Medulla oblongata (tissue), 1 donor: ENCODE measurements around the gene GPR55.

ENCODE experiments used
- DNase-seq: peaks from one replicate; pipeline ENCODE4 v3.0.0-alpha.2; 2015; ENCODE audit errors: extremely low spot score

GPR55 gene

DNA sequence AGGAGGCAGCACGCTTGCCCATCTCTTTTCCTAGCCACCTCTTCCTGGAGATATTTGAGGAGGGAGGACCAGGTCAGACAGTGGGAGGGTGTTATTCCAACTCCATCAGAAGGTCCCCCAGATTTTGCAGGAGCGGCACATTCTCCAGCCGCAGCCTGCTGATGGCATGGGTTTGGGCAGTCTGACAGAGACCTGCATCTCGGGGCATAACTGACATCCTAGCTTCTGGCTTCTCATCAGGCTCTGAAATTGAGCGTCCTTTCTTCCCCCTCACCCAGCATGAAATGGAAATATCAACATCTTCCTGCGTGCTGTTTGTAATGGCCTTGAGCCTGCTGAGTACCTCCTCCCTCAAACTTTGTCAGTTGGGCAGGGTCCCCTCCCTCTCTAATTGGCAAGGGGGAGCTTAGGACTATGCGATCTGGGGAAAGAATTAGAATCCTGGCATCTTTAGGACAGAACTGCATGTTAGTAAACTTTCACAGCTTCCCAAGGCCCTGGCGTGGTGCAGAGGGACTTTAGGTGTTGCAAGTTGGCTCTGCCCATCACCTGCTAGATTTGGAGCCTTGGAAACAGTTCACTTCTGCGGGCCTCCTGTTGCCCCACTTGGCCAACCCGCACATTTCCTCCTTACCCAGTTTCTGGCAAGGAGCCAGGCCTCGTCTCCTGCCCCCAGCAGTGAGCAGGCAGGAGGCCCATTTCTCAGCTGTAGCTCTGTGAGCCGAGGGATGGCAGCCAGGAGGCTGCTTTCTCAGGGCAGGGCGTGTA lies 58.1 kb downstream of the GPR55 start:
- peak; percentile 88 for DNase-seq

DNA sequence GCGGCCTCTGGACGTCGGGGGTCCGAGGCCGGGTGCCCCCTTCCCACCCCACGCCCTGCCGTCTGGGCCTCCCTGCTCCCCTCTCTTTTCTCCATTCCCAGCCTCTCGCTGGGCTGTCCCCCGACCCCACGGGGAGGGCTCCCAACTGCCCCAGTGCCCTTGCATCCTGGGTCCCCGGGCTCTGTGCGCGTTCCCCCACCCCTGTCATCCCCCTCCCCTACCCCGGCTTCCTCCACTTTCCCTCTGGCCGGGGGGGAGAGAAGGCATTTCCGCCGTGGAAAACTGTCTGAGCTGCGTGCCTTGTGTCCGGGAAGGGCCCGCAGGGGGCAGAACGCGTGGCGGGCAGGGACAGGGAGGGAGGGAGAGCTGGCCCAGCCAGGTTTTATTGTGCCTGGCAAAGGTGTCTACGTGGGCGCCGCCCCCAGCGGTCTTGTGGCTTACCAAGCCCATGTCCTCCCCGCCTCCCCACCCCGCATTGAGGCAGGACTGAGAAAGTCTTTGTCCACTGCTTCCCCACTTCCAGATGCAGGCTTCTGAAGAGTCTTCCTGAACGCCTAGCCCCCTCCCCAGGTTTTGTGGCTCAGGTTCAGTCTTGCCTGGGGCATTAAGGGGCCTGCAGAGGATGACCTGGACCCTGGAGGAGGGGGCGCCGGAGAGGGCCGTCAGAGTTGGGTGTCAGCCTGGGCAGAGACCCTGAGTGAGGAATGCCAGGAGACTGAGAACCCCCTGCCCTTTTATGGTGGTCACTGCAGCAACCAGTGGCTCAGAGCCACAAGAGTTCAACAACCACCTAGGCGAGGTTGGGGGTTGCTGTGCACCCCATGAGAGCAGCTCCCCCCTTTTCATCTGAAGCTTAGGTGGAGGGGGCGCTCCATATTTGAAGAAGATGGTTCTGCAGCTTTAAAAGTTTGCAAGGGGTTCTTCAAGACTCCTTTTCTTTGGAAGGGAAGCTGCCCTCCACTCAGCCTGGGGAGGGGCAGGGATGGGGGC lies 59.0 kb downstream of the GPR55 start:
- DNase-seq: peak; percentile 66

DNA sequence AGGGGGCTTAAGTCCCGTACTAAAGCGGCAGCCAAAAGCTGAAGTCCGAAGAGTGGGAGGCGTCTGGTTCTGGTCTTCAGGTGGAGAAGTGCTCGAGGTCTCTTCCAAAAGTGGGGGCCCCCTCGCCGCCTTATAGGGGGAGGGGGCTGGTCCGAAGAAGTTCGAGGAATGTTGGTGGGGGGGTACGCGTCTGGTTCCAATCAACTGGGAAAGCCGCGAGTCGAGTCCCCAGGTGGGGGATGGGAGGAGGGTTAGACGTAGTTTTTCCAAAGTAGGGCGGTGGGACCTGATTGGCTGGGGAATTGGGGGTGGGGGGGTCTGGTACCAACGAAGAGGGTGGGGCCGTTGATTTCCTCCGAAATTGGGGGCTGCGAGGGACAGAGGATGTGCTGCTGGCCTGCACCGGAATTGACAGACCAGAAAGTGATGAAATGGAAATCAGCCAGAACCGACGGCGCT lies 59.7 kb downstream of the GPR55 start:
- peak; percentile 38 for DNase-seq

GRCh38 chr2:230864605-230865306 lies 60.3 kb downstream of the GPR55 start, which contains the start of gene ITM2C:
Gene ITM2C (plus strand): TSS chr2:230864942. CDS start chr2:230865026, 84 bp downstream.
- DNase-seq: peak; percentile 60

- no peak for DNase-seq
Measured at GRCh38 chr2:230864122-230864604, 60.9 kb downstream of the GPR55 start.

DNA sequence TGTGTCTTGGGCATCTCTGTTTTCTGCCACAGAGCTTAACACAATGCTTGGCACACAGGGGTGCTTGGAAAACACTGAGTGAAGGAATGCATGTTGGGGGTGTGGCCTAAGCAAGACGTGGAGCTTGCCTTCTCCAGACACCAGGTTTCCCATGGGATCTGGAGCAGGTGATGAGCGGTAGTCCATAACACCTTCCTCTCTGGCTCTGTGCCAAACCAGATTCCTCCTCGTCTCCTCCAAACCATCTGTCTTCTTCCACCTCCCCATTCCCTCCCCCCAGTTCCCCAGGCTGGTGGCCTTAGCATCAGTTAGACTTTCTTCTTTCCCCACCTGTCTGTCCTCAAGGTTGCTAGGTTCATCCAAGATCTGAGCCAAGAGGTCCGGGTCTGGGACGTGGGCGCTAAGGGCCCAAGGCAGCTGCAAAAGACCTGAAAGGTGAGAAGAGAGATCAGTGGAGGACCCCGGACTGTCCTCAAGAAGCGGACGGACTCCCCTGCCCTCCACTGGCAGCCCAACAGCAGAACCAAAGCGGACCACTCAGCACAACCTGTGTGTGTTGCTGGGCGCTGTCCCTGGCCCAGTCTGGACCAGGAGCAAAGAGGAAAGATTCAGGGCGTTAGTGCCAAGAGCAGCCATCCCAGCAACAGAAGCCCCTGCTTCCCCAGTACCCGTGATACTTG lies 61.5 kb downstream of the GPR55 start:
- DNase-seq: no peak

GRCh38 chr2:230863031-230863430 lies 62.0 kb downstream of the GPR55 start:
- DNase-seq: no peak

DNA sequence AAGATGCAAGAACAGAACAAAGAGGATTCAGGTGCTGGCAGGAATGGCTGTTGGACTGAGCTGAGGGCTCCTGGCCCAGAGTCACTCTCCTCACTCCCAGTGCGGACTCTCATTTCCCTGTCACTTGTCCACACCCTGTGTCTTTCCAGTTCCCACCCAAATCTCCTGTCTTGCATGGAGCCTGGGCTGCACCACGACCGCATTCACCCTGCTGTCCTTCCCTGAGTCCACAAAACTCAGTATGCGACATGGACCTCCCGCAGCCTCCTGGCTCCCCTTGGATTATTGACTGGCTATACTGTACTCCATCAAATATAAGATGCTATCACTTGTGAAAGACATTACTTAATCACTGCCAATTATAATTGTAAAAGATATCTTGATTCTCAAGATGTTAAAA lies 62.8 kb downstream of the GPR55 start:
- DNase-seq: no peak

- no peak for DNase-seq
Measured at GRCh38 chr2:230861552-230862255, 63.3 kb downstream of the GPR55 start.
